ENCODE measurements around the gene UGT8.

- TF ChIP-seq CTCF (IDR thresholded peaks at IDR 0.05) (no peak), ZFX (IDR thresholded peaks at IDR 0.05; ENCODE audit: borderline replicate concordance) (no peak)
Observed at GRCh38 chr4:114599231-114599902, 760 bp downstream of the UGT8 start.
